HCT116 (cell line): ENCODE measurements around the gene BRMS1. TPM values are rescaled to one million over a fixed set of nuclear protein-coding genes. Genes with fewer than 3 reads are reported as not detected.
"Not testable (repeated sequence)": the region's sequence is repeated elsewhere in the genome, so short reads cannot be mapped to it uniquely, and the experiment has no call there.

ENCODE experiments used
- ATAC-seq: fragments of 200-7000 bp; cut with Tn5 transposase; 2 replicates; pipeline ENCODE4 v1.9.1; 2020; ENCODE audit warnings: mild to moderate bottlenecking, moderate library complexity
- BruUV-seq: library from RNA; stranded (reverse); fragments of 400-500 nt; replicated peaks from 2 replicates; lab custom pipeline; 2021; lab: Mats Ljungman, UMichigan
- CTCF ChIA-PET: fragments of 300-600 bp; sonication (Branson Sonifier 250); formaldehyde crosslinking; loops from one replicate; lab custom pipeline; 2021; ENCODE audit warnings: antibody characterized with exemption; lab: Charles Lee
- POLR2A ChIA-PET: fragments of 300-600, 350-600 bp; sonication (Branson Sonifier 250); formaldehyde crosslinking; loops from one replicate; lab custom pipeline; 2021; ENCODE audit warnings: antibody characterized with exemption; lab: Charles Lee
- RAD21 ChIA-PET, 2 experiments: fragments of 300-600 bp; sonication (Branson Sonifier 250); formaldehyde crosslinking; loops; one replicate each; lab custom pipeline; 2023; ENCODE audit warnings: low total read pairs in 2 of 2; ENCODE audit not compliant: uncharacterized antibody in 2 of 2, unreplicated experiment in 2 of 2, low non-redundant PET in 1 of 2; lab: Charles Lee
- DNase-seq: peaks from one replicate; pipeline ENCODE4 v3.0.0-alpha.2; 2010; ENCODE audit warnings: low read depth, low spot score
- H2AFZ ChIP-seq: fragments of 200-600 bp; shearing (Covaris generic), sonication (generic); 2 replicates; pipeline ENCODE4 v1.6.1; 2017; ENCODE audit warnings: low read depth, mixed run types, mixed read lengths, antibody characterized with exemption, low read length; ENCODE audit not compliant: poor library complexity, severe bottlenecking
- H3K27ac ChIP-seq: 2 replicates; pipeline ENCODE4 v1.5.1; 2012; ENCODE audit warnings: low read depth, low read length
- H3K27me3 ChIP-seq: fragments of 200-600 bp; sonication (generic); 2 replicates; pipeline ENCODE4 v1.6.1; 2016; ENCODE audit warnings: mixed run types, low read length, mixed read lengths; ENCODE audit not compliant: insufficient read depth
- H3K36me3 ChIP-seq, 2 experiments: fragments of 200-500 bp in 1 of 2; fragments of 200-600 bp in 1 of 2; sonication (Bioruptor generic) in 1 of 2; sonication (generic) in 1 of 2; 2 replicates each; pipeline versions ENCODE4 v1.5.1 to v1.6.1; 2014 to 2016; ENCODE audit warnings: low read length in 2 of 2, inconsistent platforms in 1 of 2, mixed read lengths in 1 of 2, mixed run types in 1 of 2; ENCODE audit not compliant: insufficient read depth in 2 of 2, control insufficient read depth in 1 of 2
- H3K4me1 ChIP-seq, 2 experiments: fragments of 200-600 bp in 1 of 2; sonication (generic) in 1 of 2; 2 replicates each; pipeline versions ENCODE4 v1.5.1 to v1.6.1; 2012 to 2017; ENCODE audit warnings: low read length in 2 of 2, inconsistent platforms in 1 of 2, mild to moderate bottlenecking in 1 of 2, mixed read lengths in 1 of 2, mixed run types in 1 of 2, moderate library complexity in 1 of 2; ENCODE audit not compliant: insufficient read depth in 2 of 2, control insufficient read depth in 1 of 2
- H3K4me2 ChIP-seq: fragments of 200-600 bp; sonication (generic); 2 replicates; pipeline ENCODE4 v1.6.1; 2017; ENCODE audit warnings: mixed run types, low read length, mixed read lengths
- H3K4me3 ChIP-seq, 2 experiments: fragments of 200-600 bp in 1 of 2; sonication (generic) in 1 of 2; replicated peaks in 1 of 2; 2 replicates each; pipeline ENCODE4 v1.5.1; 2011 to 2016; ENCODE audit warnings: low read length in 2 of 2, control low read depth in 1 of 2, low read depth in 1 of 2, mild to moderate bottlenecking in 1 of 2, mixed read lengths in 1 of 2, mixed run types in 1 of 2
- H3K79me2 ChIP-seq: fragments of 200-600 bp; sonication (generic); 2 replicates; pipeline ENCODE4 v1.6.1; 2017; ENCODE audit warnings: mild to moderate bottlenecking, mixed run types, low read length, moderate library complexity, mixed read lengths; ENCODE audit not compliant: insufficient read depth
- H3K9ac ChIP-seq: fragments of 200-600 bp; sonication (generic); 2 replicates; pipeline ENCODE4 v1.6.1; 2016; ENCODE audit warnings: low read length, mixed read lengths
- H3K9me2 ChIP-seq: fragments of 200-600 bp; sonication (generic), shearing (Covaris generic); 2 replicates; pipeline ENCODE4 v1.6.1; 2017; ENCODE audit warnings: mixed run types, mild to moderate bottlenecking, moderate library complexity; ENCODE audit not compliant: insufficient read depth
- H3K9me3 ChIP-seq, 2 experiments: fragments of 200-500 bp in 1 of 2; fragments of 200-600 bp in 1 of 2; sonication (Bioruptor generic) in 1 of 2; sonication (generic) in 1 of 2; 2 replicates each; pipeline ENCODE4 v1.6.1; 2014 to 2017; ENCODE audit warnings: low read length in 2 of 2, mixed read lengths in 2 of 2, inconsistent platforms in 1 of 2, low read depth in 1 of 2, mild to moderate bottlenecking in 1 of 2, mixed run types in 1 of 2, moderate library complexity in 1 of 2; ENCODE audit not compliant: control insufficient read depth in 1 of 2, insufficient read depth in 1 of 2
- H4K20me1 ChIP-seq: fragments of 200-600 bp; sonication (generic), shearing (Covaris generic); 2 replicates; pipeline ENCODE4 v1.6.1; 2017; ENCODE audit warnings: mixed run types, mild to moderate bottlenecking, moderate library complexity; ENCODE audit not compliant: insufficient read depth
- CEBPB ChIP-seq: IDR thresholded peaks from 2 replicates; pipeline ENCODE4 v1.6.1; 2012; ENCODE audit warnings: low read depth
- EGR1 ChIP-seq: IDR thresholded peaks from 2 replicates; pipeline ENCODE4 v1.6.1; 2012; ENCODE audit warnings: low read depth
- EZH2phosphoT487 ChIP-seq: fragments of 200-600 bp; IDR thresholded peaks from 2 replicates; pipeline ENCODE4 v1.6.1; 2018; ENCODE audit warnings: antibody characterized with exemption, borderline replicate concordance
- FOSL1 ChIP-seq: IDR thresholded peaks from 2 replicates; pipeline ENCODE4 v1.6.1; 2012; ENCODE audit warnings: low read depth
- POLR2A ChIP-seq: IDR thresholded peaks from 2 replicates; pipeline ENCODE4 v1.7.0; 2011; ENCODE audit warnings: borderline replicate concordance; ENCODE audit not compliant: insufficient read depth, insufficient read length; ENCODE audit errors: extremely low read depth
- POLR2AphosphoS5 ChIP-seq: IDR thresholded peaks from 2 replicates; pipeline ENCODE4 v1.6.1; 2011; ENCODE audit warnings: mild to moderate bottlenecking, low read depth, low read length, moderate library complexity
- YY1 ChIP-seq: IDR thresholded peaks from 2 replicates; pipeline ENCODE4 v1.6.1; 2011; ENCODE audit warnings: low read length, low read depth, moderate library complexity, mild to moderate bottlenecking; ENCODE audit not compliant: insufficient replicate concordance; ENCODE audit errors: extremely low read depth
- ZFX ChIP-seq: fragments of 450-650 bp; IDR thresholded peaks from 2 replicates; pipeline ENCODE4 v1.6.1; 2017
- intact Hi-C: fragments of 100-400 bp; cut with micrococcal nuclease; formaldehyde crosslinking; loops from 2 replicates; pipeline ENCODE4 v1.10.0; 2022
- total RNA-seq: library from RNA; stranded (reverse); gene quantifications from one replicate; pipeline ENCODE4 v1.2.1, GENCODE V29; 2021; ENCODE audit not compliant: unreplicated experiment
- TF ChIP-seq, protein P1 (sequence below), 3 experiments: fragments of 200-600 bp in 1 of 3; sonication (generic) in 1 of 3; IDR thresholded peaks in 2 of 3; conservative IDR thresholded peaks in 1 of 3; 2 replicates each; pipeline ENCODE4 v1.5.1; 2012 to 2017; ENCODE audit warnings: low read depth in 2 of 3, low read length in 2 of 3, antibody characterized with exemption in 1 of 3, borderline replicate concordance in 1 of 3, control low read depth in 1 of 3, mild to moderate bottlenecking in 1 of 3, mixed read lengths in 1 of 3, mixed run types in 1 of 3, moderate library complexity in 1 of 3; ENCODE audit not compliant: insufficient read depth in 1 of 3

BRMS1 gene
- total RNA-seq, 1 experiment from 2014 or later = 42.1 TPM

DNA sequence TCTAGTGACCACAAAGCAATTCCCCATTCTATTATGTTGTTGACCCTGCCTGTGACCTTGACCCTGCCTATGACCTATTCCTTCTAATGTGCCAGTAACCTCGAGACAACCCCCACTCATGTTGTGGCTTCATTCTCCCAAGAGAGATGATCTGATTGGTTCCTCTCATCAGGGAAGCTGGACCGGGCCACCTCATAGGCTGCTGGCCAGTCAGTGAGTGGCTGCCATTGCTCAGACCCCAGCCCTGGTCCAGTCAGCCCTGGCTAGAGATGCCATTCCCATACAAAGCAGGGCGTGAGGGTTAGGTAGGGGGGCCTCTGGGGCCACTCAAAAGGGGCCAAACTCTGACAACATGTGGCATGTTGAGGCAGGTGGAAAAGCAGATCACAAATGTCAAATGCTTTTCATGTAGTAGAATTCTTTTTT, 14.8 kb upstream of the BRMS1 start:
- no peaks in the 10 kb centered on the region for H3K9me3 ChIP-seq
- no TSS peak for BruUV-seq
- no peak overlapping the region for H3K27ac ChIP-seq
- RAD21 ChIA-PET = no interaction called here
- CTCF ChIA-PET = no interaction called here
- H4K20me1 ChIP-seq = no peaks in the 10 kb centered on the region
- intact Hi-C loops = no loop called here
- DNase-seq (no peak), ATAC-seq (peak; percentile 34)
- H3K9ac ChIP-seq = no peak overlapping the region
- H3K4me1 ChIP-seq = 0 out of 4 replicates have a peak, but pooled peaks cover 0 to 3% of the 10 kb centered on the region in 2 experiments
- POLR2A ChIA-PET = interaction anchor here (0.7 kb wide), 1 partner anchor 9 kb away, joined by 5 read pairs; no protein-coding TSS in a partner anchor
- H3K4me2 ChIP-seq = no peak overlapping the region
- no peaks in the 10 kb centered on the region for H3K27me3 ChIP-seq
- TF ChIP-seq POLR2AphosphoS5 = peak; percentile 35
- TF ChIP-seq FOSL1 = no peak
- TF ChIP-seq ZFX = no peak
- TF ChIP-seq, protein P1, sequence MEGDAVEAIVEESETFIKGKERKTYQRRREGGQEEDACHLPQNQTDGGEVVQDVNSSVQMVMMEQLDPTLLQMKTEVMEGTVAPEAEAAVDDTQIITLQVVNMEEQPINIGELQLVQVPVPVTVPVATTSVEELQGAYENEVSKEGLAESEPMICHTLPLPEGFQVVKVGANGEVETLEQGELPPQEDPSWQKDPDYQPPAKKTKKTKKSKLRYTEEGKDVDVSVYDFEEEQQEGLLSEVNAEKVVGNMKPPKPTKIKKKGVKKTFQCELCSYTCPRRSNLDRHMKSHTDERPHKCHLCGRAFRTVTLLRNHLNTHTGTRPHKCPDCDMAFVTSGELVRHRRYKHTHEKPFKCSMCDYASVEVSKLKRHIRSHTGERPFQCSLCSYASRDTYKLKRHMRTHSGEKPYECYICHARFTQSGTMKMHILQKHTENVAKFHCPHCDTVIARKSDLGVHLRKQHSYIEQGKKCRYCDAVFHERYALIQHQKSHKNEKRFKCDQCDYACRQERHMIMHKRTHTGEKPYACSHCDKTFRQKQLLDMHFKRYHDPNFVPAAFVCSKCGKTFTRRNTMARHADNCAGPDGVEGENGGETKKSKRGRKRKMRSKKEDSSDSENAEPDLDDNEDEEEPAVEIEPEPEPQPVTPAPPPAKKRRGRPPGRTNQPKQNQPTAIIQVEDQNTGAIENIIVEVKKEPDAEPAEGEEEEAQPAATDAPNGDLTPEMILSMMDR (IDR thresholded peaks at IDR 0.05 in 2 of 3, conservative IDR thresholded peaks at IDR 0.05 in 1 of 3; ENCODE audit: borderline replicate concordance in 1 of 3, insufficient read depth in 1 of 3, low read depth in 2 of 3, low read length in 2 of 3) = no peak
- TF ChIP-seq POLR2A = peak; percentile 57
- no peak for TF ChIP-seq YY1
- TF ChIP-seq CEBPB = no peak
- no peak for TF ChIP-seq EZH2phosphoT487
- TF ChIP-seq EGR1 = no peak
- no peak overlapping the region for H2AFZ ChIP-seq
- H3K4me3 ChIP-seq = no peak overlapping the region
- H3K36me3 ChIP-seq = peaks cover 0 to 11% of the 10 kb centered on the region in 2 experiments; a peak in 1 of 4 replicates
- H3K9me2 ChIP-seq = no peaks in the 10 kb centered on the region
- H3K79me2 ChIP-seq = no peaks in the 10 kb centered on the region

DNA sequence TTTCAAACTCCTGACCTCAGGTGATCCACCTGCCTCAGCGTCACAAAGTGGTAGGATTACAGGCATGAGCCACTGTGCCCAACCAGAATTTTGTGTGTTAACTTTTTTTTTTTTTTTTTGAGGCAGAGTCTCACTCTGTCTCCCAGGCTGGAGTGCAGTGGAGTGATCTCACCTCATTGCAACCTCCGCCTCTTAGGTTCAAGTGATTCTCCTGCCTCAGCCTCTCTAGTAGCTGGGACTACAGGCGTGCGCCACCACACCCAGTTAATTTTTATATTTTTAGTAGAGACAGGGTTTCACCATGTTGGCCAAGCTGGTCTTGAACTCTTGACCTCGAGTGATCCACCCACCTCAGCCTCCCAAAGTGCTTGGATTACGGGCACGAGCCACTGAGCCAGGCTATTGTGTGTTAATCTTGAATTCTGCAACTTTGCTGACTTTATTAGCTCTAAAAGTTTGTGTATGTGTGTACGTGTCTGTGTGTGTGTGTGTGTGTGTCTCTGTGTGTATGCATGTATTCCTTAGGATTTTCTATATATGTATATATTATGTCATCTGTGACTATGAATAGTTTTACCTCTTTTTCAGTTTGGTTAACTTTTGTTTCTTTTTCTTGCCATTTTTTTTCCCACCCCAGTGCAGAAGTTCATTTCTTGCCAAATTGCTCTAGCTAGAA, 5.8 kb upstream of the BRMS1 start:
- H3K4me2 ChIP-seq, H4K20me1 ChIP-seq, RAD21 ChIA-PET, H3K9me3 ChIP-seq, H3K9ac ChIP-seq, BruUV-seq, H3K9me2 ChIP-seq, H3K36me3 ChIP-seq, DNase-seq, H3K27me3 ChIP-seq, H2AFZ ChIP-seq, intact Hi-C loops, H3K4me3 ChIP-seq, ATAC-seq, H3K79me2 ChIP-seq, H3K27ac ChIP-seq: not testable (repeated sequence)
- ChIA-PET POLR2A (interaction anchor here (0.6 kb wide), 1 partner anchor 9 kb away, joined by 5 read pairs; no protein-coding TSS in a partner anchor), CTCF (interaction anchor here (0.8 to 2.0 kb wide), 4 partner anchors 11 to 36 kb away, joined by 3 to 5 read pairs (median 4); partner anchors contain the start of gene RIN1)
- H3K4me1 ChIP-seq = peaks cover 5 to 19% of the 10 kb centered on the region in 2 experiments
